DOHH2 (cell line): ENCODE measurements around the gene NUDT3.
"Not testable (repeated sequence)": the region's sequence is repeated elsewhere in the genome, so short reads cannot be mapped to it uniquely, and the experiment has no call there.

Source experiments
- EZH2phosphoT487 ChIP-seq: fragments of 200-600 bp; sonication (generic); IDR thresholded peaks from 2 replicates; pipeline ENCODE4 v1.6.1; 2017; ENCODE audit warnings: borderline replicate concordance, mild to moderate bottlenecking, antibody characterized with exemption, low read length, moderate library complexity, mixed read lengths
- TF ChIP-seq, protein P1 (sequence below): fragments of 200-600 bp; sonication (generic); IDR thresholded peaks from one replicate; pipeline ENCODE4 v1.5.1; 2014; ENCODE audit warnings: antibody characterized with exemption, mild to moderate bottlenecking, low read depth, low read length; ENCODE audit not compliant: poor library complexity, severe bottlenecking

DNA sequence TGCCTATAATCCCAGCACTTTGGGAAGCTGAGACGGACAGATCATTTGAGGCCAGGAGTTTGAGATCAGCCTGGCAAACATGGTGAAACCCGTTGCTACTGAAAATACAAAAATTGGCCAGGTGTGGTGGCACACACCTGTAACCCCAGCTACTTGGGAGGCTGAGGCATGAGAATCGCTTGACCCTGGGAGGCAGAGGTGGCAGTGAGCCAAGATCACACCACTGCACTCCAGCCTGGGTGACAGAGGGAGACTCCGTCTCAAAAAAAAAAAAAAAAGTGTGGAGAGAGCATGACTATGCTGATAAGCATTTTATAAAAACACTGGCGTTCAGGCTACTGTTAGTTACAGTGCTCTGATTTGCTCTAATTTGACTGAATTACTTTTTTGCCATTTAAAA lies 14.9 kb downstream of the NUDT3 start:
- TF ChIP-seq, protein P1, sequence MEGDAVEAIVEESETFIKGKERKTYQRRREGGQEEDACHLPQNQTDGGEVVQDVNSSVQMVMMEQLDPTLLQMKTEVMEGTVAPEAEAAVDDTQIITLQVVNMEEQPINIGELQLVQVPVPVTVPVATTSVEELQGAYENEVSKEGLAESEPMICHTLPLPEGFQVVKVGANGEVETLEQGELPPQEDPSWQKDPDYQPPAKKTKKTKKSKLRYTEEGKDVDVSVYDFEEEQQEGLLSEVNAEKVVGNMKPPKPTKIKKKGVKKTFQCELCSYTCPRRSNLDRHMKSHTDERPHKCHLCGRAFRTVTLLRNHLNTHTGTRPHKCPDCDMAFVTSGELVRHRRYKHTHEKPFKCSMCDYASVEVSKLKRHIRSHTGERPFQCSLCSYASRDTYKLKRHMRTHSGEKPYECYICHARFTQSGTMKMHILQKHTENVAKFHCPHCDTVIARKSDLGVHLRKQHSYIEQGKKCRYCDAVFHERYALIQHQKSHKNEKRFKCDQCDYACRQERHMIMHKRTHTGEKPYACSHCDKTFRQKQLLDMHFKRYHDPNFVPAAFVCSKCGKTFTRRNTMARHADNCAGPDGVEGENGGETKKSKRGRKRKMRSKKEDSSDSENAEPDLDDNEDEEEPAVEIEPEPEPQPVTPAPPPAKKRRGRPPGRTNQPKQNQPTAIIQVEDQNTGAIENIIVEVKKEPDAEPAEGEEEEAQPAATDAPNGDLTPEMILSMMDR = not testable (repeated sequence)
- TF ChIP-seq EZH2phosphoT487 = not testable (repeated sequence)
